Measurements from ENCODE around the gene TPPP3.

DNA sequence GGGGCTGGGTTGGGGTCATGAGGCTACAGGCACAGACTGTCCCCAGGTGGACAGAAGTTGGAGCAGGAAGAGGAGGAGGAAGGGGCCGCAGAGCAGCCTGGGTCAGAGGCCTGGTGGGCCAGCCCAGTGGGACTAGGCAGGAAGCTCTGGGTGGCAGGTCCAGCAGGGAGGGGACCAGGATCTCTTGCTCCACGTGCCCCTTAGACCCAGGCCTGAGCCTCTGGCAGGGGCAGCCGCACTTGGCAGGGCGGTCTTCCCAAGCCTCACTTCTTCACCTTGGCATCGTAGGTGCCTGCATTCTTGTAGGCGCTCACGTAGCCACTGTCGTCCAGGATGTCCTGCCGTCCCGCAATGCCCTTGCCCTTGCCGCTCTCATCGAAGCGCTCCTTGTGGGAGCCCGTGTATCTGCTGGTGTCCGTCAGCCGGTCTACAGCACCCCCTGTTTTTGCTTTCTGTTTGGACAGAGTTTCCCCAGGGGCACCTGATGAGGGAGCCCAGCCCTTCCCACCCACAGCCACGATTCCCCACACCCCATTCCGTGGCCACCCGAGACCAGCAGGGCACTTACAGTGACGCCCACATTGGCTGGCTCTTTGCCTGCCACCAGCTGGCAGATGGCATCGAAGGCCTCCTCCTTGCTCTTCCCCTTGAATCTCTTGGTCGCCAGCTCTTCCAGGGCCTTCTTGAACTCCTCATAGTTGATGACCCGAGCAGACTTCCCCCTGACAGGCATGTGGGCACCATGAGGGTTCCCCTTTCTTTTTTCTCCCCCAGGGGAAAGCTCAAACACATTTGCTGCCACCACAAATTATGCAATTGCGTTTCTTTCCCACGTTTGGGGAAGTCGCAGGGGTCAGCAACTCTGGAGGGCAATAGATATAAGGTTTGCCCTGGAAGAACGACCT, 3.1 kb downstream of the TPPP3 start:
- TF ChIP-seq ZNF583 (CRISPR knock-in tag; IDR thresholded peaks at IDR 0.05) (no peak), FOXA1 (IDR thresholded peaks at IDR 0.05; ENCODE audit: borderline replicate concordance) (no peak), ZNF311 (CRISPR knock-in tag; IDR thresholded peaks at IDR 0.05) (no peak), ETV1 (tag; conservative IDR thresholded peaks at IDR 0.05; ENCODE audit: low read depth) (no peak)
- TF ChIP-seq, protein P1, sequence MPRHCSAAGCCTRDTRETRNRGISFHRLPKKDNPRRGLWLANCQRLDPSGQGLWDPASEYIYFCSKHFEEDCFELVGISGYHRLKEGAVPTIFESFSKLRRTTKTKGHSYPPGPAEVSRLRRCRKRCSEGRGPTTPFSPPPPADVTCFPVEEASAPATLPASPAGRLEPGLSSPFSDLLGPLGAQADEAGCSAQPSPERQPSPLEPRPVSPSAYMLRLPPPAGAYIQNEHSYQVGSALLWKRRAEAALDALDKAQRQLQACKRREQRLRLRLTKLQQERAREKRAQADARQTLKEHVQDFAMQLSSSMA (CRISPR knock-in tag; IDR thresholded peaks at IDR 0.05) = no peak

Data from K562 (cell line).